Kasumi-1 (cell line): ENCODE results near the gene CDKAL1.
"Not testable (repeated sequence)": the region's sequence is repeated elsewhere in the genome, so short reads cannot be mapped to it uniquely, and the experiment has no call there.

Experiments
- DNase-seq, 2 experiments: peaks; one replicate each; lab custom pipeline; 2025; lab: John Stamatoyannopoulos, UW

Gene CDKAL1

DNA sequence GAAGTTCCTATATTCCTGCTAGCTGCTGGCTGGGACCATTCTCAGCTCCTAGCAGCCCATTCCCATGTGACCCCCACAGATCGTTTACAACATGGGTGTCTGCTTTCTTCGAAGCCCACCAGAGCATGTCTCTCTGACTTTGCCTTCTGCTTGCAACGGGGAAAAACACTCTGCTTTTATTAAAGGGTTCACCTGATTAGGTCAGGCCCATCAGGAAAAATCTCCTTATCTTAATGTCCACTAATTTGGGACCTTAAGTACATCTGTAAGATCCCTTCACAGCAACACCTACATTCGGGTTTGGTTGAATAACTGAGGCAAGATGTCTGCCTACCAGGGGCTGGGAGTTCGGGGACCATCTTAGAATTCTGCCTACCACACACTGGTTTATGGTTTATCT lies 496.9 kb downstream of the CDKAL1 start:
- DNase-seq = no peak

DNA sequence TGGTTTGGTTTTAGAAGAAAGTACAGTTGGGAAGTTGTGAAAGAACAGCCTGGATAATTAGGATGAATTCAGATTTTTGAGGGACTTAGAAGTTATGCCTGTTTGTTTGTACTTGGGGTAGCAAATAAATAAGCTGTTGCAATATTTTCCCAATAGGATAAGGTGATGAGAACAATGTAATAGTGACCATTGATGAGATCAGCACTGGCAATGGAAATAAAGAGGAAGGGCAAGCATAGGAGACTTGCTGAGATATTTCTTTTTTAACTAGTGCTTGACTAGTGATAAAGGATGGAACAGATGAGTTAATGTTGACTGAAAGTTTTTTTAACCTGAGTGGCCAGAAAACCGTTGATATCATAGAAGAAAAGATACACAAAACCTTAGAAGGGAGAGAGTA lies 498.8 kb downstream of the CDKAL1 start:
- no peak for DNase-seq

- DNase-seq = no peak
These were observed 499.3 kb downstream of the CDKAL1 start for GRCh38 chr6:21033575-21034026.

DNA sequence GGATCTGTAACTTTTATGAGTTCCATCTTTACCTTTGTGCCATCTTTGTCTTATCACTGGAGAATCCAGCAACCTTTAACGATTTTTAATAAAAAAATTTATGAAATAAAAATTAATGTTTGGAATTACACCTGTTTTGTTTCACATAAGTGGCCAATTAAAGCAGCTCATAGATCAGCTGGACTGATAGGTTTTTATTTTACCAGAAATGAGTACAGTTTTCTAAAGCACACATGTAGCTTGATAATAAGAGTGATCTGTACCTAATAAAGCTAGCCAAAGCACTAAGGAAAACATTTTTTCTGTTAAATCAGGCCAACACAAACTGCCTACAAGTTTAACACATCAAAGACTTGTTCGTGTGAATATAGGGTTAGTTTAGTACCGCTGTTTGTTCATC lies 500.1 kb downstream of the CDKAL1 start:
- DNase-seq = no peak

GRCh38 chr6:21037453-21037852 lies 503.2 kb downstream of the CDKAL1 start:
- no peak for DNase-seq

- DNase-seq = no peak
These were observed 505.7 kb downstream of the CDKAL1 start for GRCh38 chr6:21039926-21040325.

DNA sequence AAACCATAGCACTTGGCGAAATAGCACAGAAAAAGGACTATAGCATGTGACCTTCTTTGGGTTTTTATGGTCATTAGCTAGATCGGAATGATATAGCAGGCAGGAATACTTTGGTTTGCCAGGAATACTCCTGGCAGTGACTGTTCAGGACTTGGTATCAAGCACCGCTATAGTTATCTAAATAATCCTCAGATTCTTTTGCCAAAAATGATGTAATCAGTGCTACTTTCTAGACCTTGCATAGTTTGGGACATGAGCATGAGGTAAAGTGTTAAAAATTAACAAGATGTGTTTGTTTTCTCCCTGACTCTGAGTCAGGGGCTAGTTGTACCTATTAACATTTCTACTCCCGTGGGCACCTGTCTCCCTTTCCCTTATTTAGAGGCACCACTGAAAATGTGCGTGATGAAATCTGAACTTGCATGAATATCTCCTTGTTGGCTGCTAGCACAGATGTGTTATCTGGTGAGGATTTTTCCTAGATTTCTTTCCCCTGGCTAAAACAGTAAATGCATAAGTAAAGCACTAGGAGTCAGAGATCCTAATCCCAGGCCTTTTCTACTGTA lies 511.0 kb downstream of the CDKAL1 start:
- no peak for DNase-seq

- no peak for DNase-seq
These were observed 512.0 kb downstream of the CDKAL1 start for GRCh38 chr6:21046276-21046675.

DNA sequence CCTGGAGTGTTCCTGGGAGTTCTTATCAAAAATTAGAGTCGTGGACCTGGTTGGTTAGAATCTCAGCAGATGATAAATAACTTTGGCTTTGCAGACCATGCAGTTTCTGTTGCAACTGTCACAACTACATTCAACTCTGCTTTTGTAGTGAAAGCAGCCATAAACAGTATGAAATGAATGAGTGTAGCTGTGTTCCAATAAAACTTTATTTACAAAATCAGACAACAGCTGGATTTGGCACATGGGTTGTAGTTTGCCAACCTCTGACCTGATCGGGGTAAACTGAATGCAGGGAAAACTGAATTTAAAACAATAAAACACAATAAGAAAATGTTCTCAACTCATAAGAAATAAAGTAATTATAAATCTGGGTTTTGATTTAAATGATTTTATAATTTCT lies 513.8 kb downstream of the CDKAL1 start:
- DNase-seq = no peak

GRCh38 chr6:21049148-21049547 lies 514.9 kb downstream of the CDKAL1 start:
- DNase-seq = no peak

DNA sequence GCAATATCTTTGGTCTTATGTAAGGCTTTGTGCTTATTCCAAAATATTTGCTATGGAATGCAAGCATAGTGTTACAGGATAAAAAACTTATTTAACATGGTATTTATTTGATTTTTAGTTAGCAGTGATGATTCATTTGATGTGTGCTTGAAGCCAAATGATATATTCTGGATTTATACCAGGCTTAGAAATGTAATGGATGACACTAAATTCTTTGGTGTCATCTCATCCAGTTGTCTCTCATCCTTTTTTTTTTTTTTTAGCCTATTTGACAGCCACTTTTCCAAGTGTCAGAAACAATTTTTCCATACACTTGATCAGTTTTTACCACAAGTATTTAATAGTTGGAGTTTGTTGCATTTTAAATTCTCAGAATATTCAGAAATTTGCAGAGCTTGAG lies 515.3 kb downstream of the CDKAL1 start:
- no peak for DNase-seq

- DNase-seq = no peak
These were observed 516.7 kb downstream of the CDKAL1 start for GRCh38 chr6:21050935-21051334.

GRCh38 chr6:21051777-21052176 lies 517.5 kb downstream of the CDKAL1 start:
- DNase-seq = no peak

DNA sequence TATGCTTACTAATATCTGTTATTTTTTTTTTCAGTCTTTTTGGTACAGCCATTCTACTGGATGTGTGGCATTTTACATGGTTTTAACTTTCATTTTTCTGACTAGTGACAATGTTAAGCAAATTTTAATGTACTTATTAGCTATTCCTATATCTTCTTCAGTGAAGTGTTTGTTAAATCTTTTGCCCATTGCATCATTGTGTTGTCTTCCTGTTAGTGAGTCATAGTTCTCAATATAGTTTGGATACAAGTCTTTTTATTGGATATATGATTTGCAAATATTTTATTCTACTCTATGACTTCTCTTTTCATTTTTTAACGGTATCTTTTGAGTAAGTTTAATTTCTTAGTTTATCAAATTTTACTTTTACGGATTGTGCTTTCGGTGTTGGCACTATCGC lies 519.4 kb downstream of the CDKAL1 start:
- no peak for DNase-seq

- DNase-seq = not testable (repeated sequence)
These were observed 521.2 kb downstream of the CDKAL1 start for GRCh38 chr6:21055480-21055879.

GRCh38 chr6:21061892-21062291 lies 527.6 kb downstream of the CDKAL1 start:
- DNase-seq = no peak

DNA sequence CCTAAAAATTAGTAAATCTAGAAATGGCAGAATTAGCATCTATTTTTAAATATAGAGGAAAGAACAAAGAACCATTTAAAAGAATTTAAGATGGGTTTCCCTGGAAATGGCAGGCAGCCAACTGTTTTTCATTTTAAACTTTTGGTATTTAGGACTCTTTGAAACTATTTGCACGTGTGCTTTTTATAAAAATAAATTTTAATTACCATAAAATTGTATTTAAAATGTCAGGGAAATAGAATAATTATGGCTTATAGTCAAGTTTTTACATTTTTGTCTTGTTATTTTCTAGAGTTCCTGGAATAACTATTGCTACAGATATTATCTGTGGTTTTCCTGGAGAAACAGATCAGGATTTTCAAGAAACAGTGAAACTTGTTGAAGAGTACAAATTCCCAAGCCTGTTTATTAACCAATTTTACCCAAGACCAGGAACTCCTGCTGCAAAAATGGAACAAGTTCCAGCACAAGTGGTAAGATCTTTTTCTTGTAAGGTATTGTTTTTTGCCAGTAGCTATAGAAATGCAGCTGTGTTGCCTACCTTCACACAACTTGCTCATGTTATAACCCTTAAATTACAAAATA lies 530.6 kb downstream of the CDKAL1 start:
- no peak for DNase-seq

DNA sequence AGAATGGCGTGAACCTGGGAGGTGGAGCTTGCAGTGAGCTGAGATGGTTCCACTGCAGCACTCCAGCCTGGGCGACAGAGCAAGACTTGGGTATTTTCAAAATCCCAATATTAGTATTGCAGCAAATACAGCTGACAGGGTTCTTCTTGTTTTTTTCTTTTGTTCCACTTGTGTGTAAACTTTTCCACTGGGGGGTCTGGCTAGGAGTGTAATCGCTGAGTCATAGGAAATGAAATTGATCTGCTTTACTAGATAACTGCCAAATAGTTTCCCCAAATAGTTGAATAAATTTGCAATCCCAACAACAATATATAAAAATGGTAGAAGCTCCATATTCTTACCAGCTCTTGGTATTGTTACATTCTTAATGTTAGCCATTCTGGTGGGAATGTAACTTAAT lies 533.3 kb downstream of the CDKAL1 start:
- DNase-seq = no peak

GRCh38 chr6:21070620-21071019 lies 536.4 kb downstream of the CDKAL1 start:
- no peak for DNase-seq

- no peak for DNase-seq
These were observed 537.7 kb downstream of the CDKAL1 start for GRCh38 chr6:21071780-21072468.

DNA sequence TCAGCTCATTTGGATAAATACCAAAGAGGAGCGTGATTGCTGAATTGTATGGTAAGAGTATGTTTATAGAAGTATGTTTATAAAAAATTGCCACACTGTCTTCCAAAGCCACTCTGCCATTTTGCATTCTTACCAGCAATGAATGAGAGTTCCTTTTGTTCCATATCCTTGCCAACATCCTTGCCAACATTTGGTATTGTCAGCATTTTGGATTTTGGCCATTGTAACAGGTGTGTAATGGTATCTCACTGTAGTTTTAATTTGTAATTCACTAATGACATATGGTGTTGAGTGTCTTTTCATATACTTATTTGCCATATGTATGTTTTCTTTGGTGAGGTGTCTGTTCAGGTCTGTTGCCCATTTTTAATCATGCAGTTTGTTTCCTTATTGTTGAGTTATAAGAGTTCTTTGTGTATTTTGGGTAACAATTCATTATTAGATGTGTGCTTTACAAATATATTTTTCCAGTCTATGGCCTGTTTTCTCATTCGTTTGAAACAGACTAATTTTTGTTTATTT lies 539.1 kb downstream of the CDKAL1 start:
- no peak for DNase-seq

DNA sequence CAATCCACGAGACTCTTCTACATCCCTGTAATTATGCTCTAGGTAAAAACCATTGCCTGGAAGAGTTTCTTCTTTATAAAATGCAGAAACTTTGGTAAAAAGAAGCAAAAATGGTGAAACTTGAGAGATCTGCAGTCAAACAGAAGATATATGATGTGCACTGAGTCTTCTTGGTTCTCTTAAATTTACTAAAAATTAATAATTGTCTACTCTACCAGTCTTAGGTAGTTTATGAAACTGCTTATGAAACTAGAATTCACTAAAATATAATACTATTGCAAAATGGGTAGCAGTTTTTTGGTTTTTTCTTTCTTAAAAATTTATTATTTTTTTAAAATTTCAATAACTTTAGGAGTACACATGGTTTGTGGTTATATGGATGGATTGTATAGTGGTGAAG lies 540.2 kb downstream of the CDKAL1 start:
- DNase-seq = no peak

- no peak for DNase-seq
These were observed 541.7 kb downstream of the CDKAL1 start for GRCh38 chr6:21075986-21076385.
